ENCODE data around the gene PUS1.

DNA sequence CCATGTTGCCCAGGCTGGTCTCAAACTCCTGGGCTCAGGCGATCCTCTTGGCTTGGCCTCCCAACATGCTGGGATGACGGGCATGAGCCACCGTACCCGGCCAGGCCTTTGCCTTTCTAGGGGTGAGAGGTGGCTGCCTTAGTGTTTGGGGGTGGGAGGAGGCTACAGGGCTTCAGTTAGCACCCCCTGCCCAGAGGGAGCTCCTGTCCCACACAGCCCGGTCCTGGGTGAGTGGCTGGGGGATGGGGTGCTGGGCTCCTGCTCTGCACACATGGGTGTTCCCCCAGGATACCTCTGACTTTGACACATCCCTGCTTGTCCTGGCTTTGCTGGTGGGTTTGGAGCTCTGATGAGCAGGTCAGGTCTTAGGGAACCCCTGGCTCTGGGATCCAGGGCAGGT, 24.7 kb upstream of the PUS1 start:
- TF ChIP-seq, protein P1, sequence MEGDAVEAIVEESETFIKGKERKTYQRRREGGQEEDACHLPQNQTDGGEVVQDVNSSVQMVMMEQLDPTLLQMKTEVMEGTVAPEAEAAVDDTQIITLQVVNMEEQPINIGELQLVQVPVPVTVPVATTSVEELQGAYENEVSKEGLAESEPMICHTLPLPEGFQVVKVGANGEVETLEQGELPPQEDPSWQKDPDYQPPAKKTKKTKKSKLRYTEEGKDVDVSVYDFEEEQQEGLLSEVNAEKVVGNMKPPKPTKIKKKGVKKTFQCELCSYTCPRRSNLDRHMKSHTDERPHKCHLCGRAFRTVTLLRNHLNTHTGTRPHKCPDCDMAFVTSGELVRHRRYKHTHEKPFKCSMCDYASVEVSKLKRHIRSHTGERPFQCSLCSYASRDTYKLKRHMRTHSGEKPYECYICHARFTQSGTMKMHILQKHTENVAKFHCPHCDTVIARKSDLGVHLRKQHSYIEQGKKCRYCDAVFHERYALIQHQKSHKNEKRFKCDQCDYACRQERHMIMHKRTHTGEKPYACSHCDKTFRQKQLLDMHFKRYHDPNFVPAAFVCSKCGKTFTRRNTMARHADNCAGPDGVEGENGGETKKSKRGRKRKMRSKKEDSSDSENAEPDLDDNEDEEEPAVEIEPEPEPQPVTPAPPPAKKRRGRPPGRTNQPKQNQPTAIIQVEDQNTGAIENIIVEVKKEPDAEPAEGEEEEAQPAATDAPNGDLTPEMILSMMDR (conservative IDR thresholded peaks at IDR 0.05; ENCODE audit: low read depth, low read length), result no peak
- TF ChIP-seq EZH2 (IDR thresholded peaks at IDR 0.05; ENCODE audit: borderline replicate concordance, low read depth, low read length, poor library complexity, severe bottlenecking), result no peak

Data from A673 (cell line).